ENCODE results near the gene AP1S3.

DNA sequence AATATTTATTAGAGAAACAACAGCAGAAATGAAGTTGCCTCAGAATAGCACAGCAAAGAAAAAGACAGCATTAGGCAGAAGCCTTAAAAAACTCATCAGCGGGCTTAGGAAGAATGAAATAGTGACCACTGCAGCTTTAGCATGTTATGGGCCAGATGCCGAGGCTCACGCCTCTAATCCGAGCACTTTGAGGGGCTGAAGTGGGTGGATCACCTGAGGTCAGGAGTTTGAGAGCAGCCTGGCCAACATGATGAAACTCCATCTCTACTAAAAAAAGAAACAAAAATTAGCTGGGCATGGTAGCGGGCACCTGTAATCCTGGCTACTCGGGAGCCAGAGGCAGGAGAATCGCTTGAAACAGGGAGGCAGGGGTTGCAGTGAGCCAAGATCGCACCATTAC lies 32.4 kb downstream of the AP1S3 start:
- no peak for TF ChIP-seq CTCF (IDR thresholded peaks at IDR 0.05)
- no peak for TF ChIP-seq POLR2AphosphoS5 (IDR thresholded peaks at IDR 0.05)
